Nephron progenitor cell (in vitro differentiated cells): ENCODE results near the gene KCNB1.

Experiments
- DNase-seq: peaks from one replicate; pipeline ENCODE4 v3.0.0; 2021
- H3K27ac Mint-ChIP-seq: 2 replicates; pipeline ENCODE4 v1.8.0; 2021; ENCODE audit warnings: mild to moderate bottlenecking, moderate library complexity, mixed read lengths
- H3K27me3 Mint-ChIP-seq: 2 replicates; pipeline ENCODE4 v1.8.0; 2021; ENCODE audit warnings: mild to moderate bottlenecking, low read depth, mixed read lengths; ENCODE audit not compliant: poor library complexity
- H3K36me3 Mint-ChIP-seq: 2 replicates; pipeline ENCODE4 v1.8.0; 2021; ENCODE audit warnings: low read depth, mixed read lengths
- H3K4me1 Mint-ChIP-seq: 2 replicates; pipeline ENCODE4 v1.8.0; 2021; ENCODE audit warnings: mixed read lengths
- H3K4me3 Mint-ChIP-seq: 2 replicates; pipeline ENCODE4 v1.8.0; 2021; ENCODE audit warnings: mild to moderate bottlenecking, moderate library complexity, mixed read lengths
- H3K9me3 Mint-ChIP-seq: 2 replicates; pipeline ENCODE4 v1.8.0; 2021; ENCODE audit warnings: mild to moderate bottlenecking, moderate library complexity, mixed read lengths
- CTCF ChIP-seq: fragments of 200-600 bp; sonication (generic); IDR thresholded peaks from 2 replicates; pipeline ENCODE4 v1.5.0; 2021; ENCODE audit warnings: antibody characterized with exemption

The KCNB1 gene

GRCh38 chr20:49460916-49461315 lies 21.6 kb downstream of the KCNB1 start:
- TF ChIP-seq CTCF, result no peak
- no peaks in the 10 kb centered on the region for H3K9me3 Mint-ChIP-seq
- H3K4me1 Mint-ChIP-seq, result peaks cover 7% of the 10 kb centered on the region
- DNase-seq, result no peak
- no peak overlapping the region for H3K4me3 Mint-ChIP-seq
- no peaks in the 10 kb centered on the region for H3K36me3 Mint-ChIP-seq
- peaks cover 40% of the 10 kb centered on the region for H3K27me3 Mint-ChIP-seq
- no peak overlapping the region for H3K27ac Mint-ChIP-seq

GRCh38 chr20:49460131-49460530 lies 22.3 kb downstream of the KCNB1 start:
- H3K27me3 Mint-ChIP-seq, result peaks cover 40% of the 10 kb centered on the region
- H3K4me3 Mint-ChIP-seq, result no peak overlapping the region
- H3K36me3 Mint-ChIP-seq, result no peaks in the 10 kb centered on the region
- no peak for DNase-seq
- H3K27ac Mint-ChIP-seq, result no peak overlapping the region
- peaks cover 7% of the 10 kb centered on the region for H3K4me1 Mint-ChIP-seq
- TF ChIP-seq CTCF, result no peak
- H3K9me3 Mint-ChIP-seq, result no peaks in the 10 kb centered on the region

- no peaks in the 10 kb centered on the region for H3K36me3 Mint-ChIP-seq
- no peak overlapping the region for H3K27ac Mint-ChIP-seq
- H3K4me1 Mint-ChIP-seq, result peaks cover 7% of the 10 kb centered on the region
- H3K27me3 Mint-ChIP-seq, result peaks cover 40% of the 10 kb centered on the region
- H3K9me3 Mint-ChIP-seq, result no peaks in the 10 kb centered on the region
- no peak for DNase-seq
- no peak for TF ChIP-seq CTCF
- no peak overlapping the region for H3K4me3 Mint-ChIP-seq
Measured at GRCh38 chr20:49459684-49460083, 22.8 kb downstream of the KCNB1 start.

- no peak for DNase-seq
- H3K36me3 Mint-ChIP-seq, result no peaks in the 10 kb centered on the region
- H3K27me3 Mint-ChIP-seq, result peaks cover 43% of the 10 kb centered on the region
- peaks cover 7% of the 10 kb centered on the region for H3K4me1 Mint-ChIP-seq
- H3K9me3 Mint-ChIP-seq, result peaks cover 2% of the 10 kb centered on the region
- TF ChIP-seq CTCF, result no peak
- no peak overlapping the region for H3K4me3 Mint-ChIP-seq
- H3K27ac Mint-ChIP-seq, result no peak overlapping the region
Measured at GRCh38 chr20:49457444-49457843, 25.0 kb downstream of the KCNB1 start.

- Mint-ChIP-seq H3K4me1 (peaks cover 7% of the 10 kb centered on the region), H3K27ac (no peak overlapping the region), H3K9me3 (peaks cover 4% of the 10 kb centered on the region), H3K27me3 (peaks cover 45% of the 10 kb centered on the region), H3K4me3 (no peak overlapping the region), H3K36me3 (no peaks in the 10 kb centered on the region)
- DNase-seq, result no peak
- TF ChIP-seq CTCF, result no peak
Measured at GRCh38 chr20:49456646-49457045, 25.8 kb downstream of the KCNB1 start.

GRCh38 chr20:49455691-49456090 lies 26.8 kb downstream of the KCNB1 start:
- Mint-ChIP-seq H3K27ac (no peak overlapping the region), H3K36me3 (no peaks in the 10 kb centered on the region), H3K4me1 (peaks cover 7% of the 10 kb centered on the region), H3K9me3 (peaks cover 4% of the 10 kb centered on the region), H3K27me3 (peaks cover 54% of the 10 kb centered on the region), H3K4me3 (no peak overlapping the region)
- no peak for TF ChIP-seq CTCF
- no peak for DNase-seq
